HepG2 (cell line): Measurements from ENCODE around the gene ABL2. TPM values are rescaled to one million over a fixed set of nuclear protein-coding genes. Genes with fewer than 3 reads are reported as not detected.

Experiments used
- ATAC-seq: fragments of 200-7000 bp; cut with Tn5 transposase; 3 replicates; pipeline ENCODE4 v1.9.1; 2020; ENCODE audit warnings: mild to moderate bottlenecking, moderate library complexity
- BruUV-seq: library from RNA; stranded (reverse); fragments of 400-500 nt; replicated peaks from 2 replicates; lab custom pipeline; 2021; lab: Mats Ljungman, UMichigan
- CTCF ChIA-PET: fragments of 300-600 bp; formaldehyde crosslinking; extraction: SDS; loops from one replicate; lab custom pipeline; 2021; ENCODE audit warnings: low total read pairs, inconsistent platforms, low intra/inter-chr PET ratio; lab: Yijun Ruan, JAX
- POLR2A ChIA-PET: fragments of 350-600 bp; sonication (Branson Sonifier 250); formaldehyde crosslinking; loops from one replicate; lab custom pipeline; 2020; ENCODE audit warnings: antibody characterized with exemption, inconsistent platforms; lab: Yijun Ruan, JAX
- DNase-seq: peaks from one replicate; pipeline ENCODE4 v3.0.0-alpha.2; 2015; ENCODE audit warnings: low spot score
- FAIRE-seq: peaks from 3 replicates; lab custom pipeline; 2011; peaks lifted over from hg19 to GRCh38; lab: Jason Lieb, UNC
- H2AFZ ChIP-seq: one replicate; pipeline ENCODE4 v1.6.1; 2011; ENCODE audit warnings: low read length, inconsistent platforms
- H3K27ac ChIP-seq: fragments of 300-600 bp; 3 replicates; pipeline ENCODE4 v1.8.0; 2011; ENCODE audit warnings: mixed run types, mild to moderate bottlenecking, mixed read lengths, low read length, inconsistent platforms; ENCODE audit not compliant: insufficient read depth; ENCODE audit errors: extremely low read length
- H3K27me3 ChIP-seq, 2 experiments: fragments of 200-600 bp in 1 of 2; 2 replicates in 1 of 2; 3 replicates in 1 of 2; pipeline versions ENCODE4 v1.6.0 to v1.8.0; 2011; ENCODE audit warnings: low read length in 2 of 2, mild to moderate bottlenecking in 2 of 2, moderate library complexity in 2 of 2, inconsistent platforms in 1 of 2; ENCODE audit not compliant: insufficient read depth in 2 of 2, control insufficient read depth in 1 of 2
- H3K36me3 ChIP-seq, 2 experiments: fragments of 200-600 bp in 1 of 2; replicated peaks in 1 of 2; 2 replicates in 1 of 2; 3 replicates in 1 of 2; pipeline versions ENCODE4 v1.5.1 to v1.8.0; 2011; ENCODE audit warnings: low read length in 2 of 2, inconsistent platforms in 1 of 2; ENCODE audit not compliant: insufficient read depth in 2 of 2, control insufficient read depth in 1 of 2
- H3K4me1 ChIP-seq: 2 replicates; pipeline ENCODE4 v1.5.1; 2012; ENCODE audit warnings: low read length, inconsistent platforms; ENCODE audit not compliant: insufficient read depth
- H3K4me2 ChIP-seq: 2 replicates; pipeline ENCODE4 v1.6.0; 2011; ENCODE audit warnings: low read depth, low read length, inconsistent platforms
- H3K4me3 ChIP-seq, 3 experiments: fragments of 200-600 bp in 1 of 3; sonication (generic), shearing (Covaris generic) in 1 of 3; replicated peaks in 1 of 3; 2 replicates each; pipeline ENCODE4 v1.5.1; 2011 to 2016; ENCODE audit warnings: low read length in 3 of 3, inconsistent platforms in 2 of 3, low read depth in 2 of 3, mild to moderate bottlenecking in 2 of 3, control low read depth in 1 of 3, mixed read lengths in 1 of 3; ENCODE audit not compliant: insufficient read depth in 1 of 3
- H3K79me2 ChIP-seq: one replicate; pipeline ENCODE4 v1.6.1; 2011; ENCODE audit warnings: low read length, inconsistent platforms; ENCODE audit not compliant: insufficient read depth
- H3K9ac ChIP-seq: 2 replicates; pipeline ENCODE4 v1.6.0; 2011; ENCODE audit warnings: mild to moderate bottlenecking, low read depth, low read length, inconsistent platforms; ENCODE audit not compliant: insufficient read depth
- H3K9me3 ChIP-seq: 2 replicates; pipeline ENCODE4 v1.5.1; 2012; ENCODE audit warnings: mild to moderate bottlenecking, low read length
- H4K20me1 ChIP-seq: 2 replicates; pipeline ENCODE4 v1.6.0; 2011; ENCODE audit warnings: inconsistent platforms, mild to moderate bottlenecking, low read length, moderate library complexity; ENCODE audit not compliant: insufficient read depth
- DPF2 ChIP-seq: sonication (generic); formaldehyde crosslinking; IDR thresholded peaks from 2 replicates; pipeline ENCODE4 v1.4.0; 2020; ENCODE audit warnings: mild to moderate bottlenecking, low read depth, missing genetic modification reagents, borderline replicate concordance
- ETS1 ChIP-seq: sonication (generic); formaldehyde crosslinking; IDR thresholded peaks from 2 replicates; pipeline ENCODE4 v1.4.0; 2020; ENCODE audit warnings: missing genetic modification reagents
- GZF1 ChIP-seq: sonication (generic); formaldehyde crosslinking; IDR thresholded peaks from 2 replicates; pipeline ENCODE4 v1.5.1; 2020; ENCODE audit warnings: mild to moderate bottlenecking, missing genetic modification reagents
- KDM2A ChIP-seq: sonication (generic); formaldehyde crosslinking; IDR thresholded peaks from 2 replicates; pipeline ENCODE4 v1.4.0; 2020; ENCODE audit warnings: low read depth, missing genetic modification reagents, borderline replicate concordance
- SMARCE1 ChIP-seq: fragments of 450-650 bp; IDR thresholded peaks from 2 replicates; pipeline ENCODE4 v1.6.1; 2017; ENCODE audit warnings: borderline replicate concordance
- SNAI1 ChIP-seq: sonication (generic); formaldehyde crosslinking; IDR thresholded peaks from 2 replicates; pipeline ENCODE4 v1.5.0; 2020; ENCODE audit warnings: mild to moderate bottlenecking, missing genetic modification reagents, borderline replicate concordance
- TCF12 ChIP-seq, 2 experiments: fragments of 450-650 bp in 1 of 2; sonication (generic) in 1 of 2; formaldehyde crosslinking in 1 of 2; IDR thresholded peaks; 2 replicates each; pipeline versions ENCODE4 v1.6.1 to v1.8.0; 2017 to 2022; ENCODE audit warnings: antibody characterized with exemption in 1 of 2, mild to moderate bottlenecking in 1 of 2, missing genetic modification reagents in 1 of 2, moderate library complexity in 1 of 2
- ZBTB2 ChIP-seq: sonication (generic); formaldehyde crosslinking; IDR thresholded peaks from 2 replicates; pipeline ENCODE4 v1.8.0; 2022; ENCODE audit warnings: low read depth, missing genetic modification reagents
- ZNF17 ChIP-seq: sonication (generic); formaldehyde crosslinking; IDR thresholded peaks from 2 replicates; pipeline ENCODE4 v1.5.0; 2020; ENCODE audit warnings: mild to moderate bottlenecking, missing genetic modification reagents
- ZNF34 ChIP-seq: sonication (generic); formaldehyde crosslinking; IDR thresholded peaks from 2 replicates; pipeline ENCODE4 v1.4.0; 2020; ENCODE audit warnings: mild to moderate bottlenecking, missing genetic modification reagents, borderline replicate concordance
- ZNF484 ChIP-seq: sonication (generic); formaldehyde crosslinking; IDR thresholded peaks from 2 replicates; pipeline ENCODE4 v1.5.1; 2020; ENCODE audit warnings: mild to moderate bottlenecking, low read depth, missing genetic modification reagents, borderline replicate concordance
- ZNF549 ChIP-seq: sonication (generic); formaldehyde crosslinking; IDR thresholded peaks from 2 replicates; pipeline ENCODE4 v1.5.0; 2020; ENCODE audit warnings: missing genetic modification reagents
- WGBS: methylation state at CpG from one replicate; pipeline ENCODE4 v1.1.6; 2017; ENCODE audit warnings: low lambda C conversion rate; 5-methylcytosine and 5-hydroxymethylcytosine counted together
- in situ Hi-C: cut with HindIII; loops from 2 replicates; pipeline ENCODE4 v1.10.0; 2017; ENCODE audit warnings: low pct_unique_long_range_greater_than_20kb; ENCODE audit not compliant: extremely low pct_ligation_motif_present
- intact Hi-C: fragments of 100-400 bp; cut with micrococcal nuclease; formaldehyde crosslinking; loops from one replicate; pipeline ENCODE4 v1.10.0; 2022; ENCODE audit not compliant: unreplicated experiment
- polyA plus RNA-seq, 8 experiments: library from polyadenylated mRNA; depleted of rRNA in 3 of 8; stranded (reverse) in 7 of 8; unstranded in 1 of 8; fragments of >200 nt; fragmentation: Illumina TruSeq in 4 of 8; extraction: Trizol in 4 of 8; gene quantifications; 2 replicates each; pipeline versions ENCODE4 v1.2.1 to v1.2.3, GENCODE V29; 2011 to 2016; ENCODE audit warnings: low read depth in 4 of 8, missing spikeins in 1 of 8, mixed read lengths in 1 of 8; ENCODE audit not compliant: insufficient read depth in 1 of 8
- total RNA-seq, 5 experiments: library from RNA; depleted of rRNA; stranded (reverse); fragments of >200 nt; fragmentation: Illumina TruSeq; extraction: Trizol; gene quantifications; 2 replicates each; pipeline ENCODE4 v1.2.3, GENCODE V29; 2016; ENCODE audit warnings: low read depth in 1 of 5
- TF ChIP-seq, protein P1 (sequence below): sonication (generic); formaldehyde crosslinking; IDR thresholded peaks from 2 replicates; pipeline ENCODE4 v1.5.1; 2020; ENCODE audit warnings: mild to moderate bottlenecking, missing genetic modification reagents
- TF ChIP-seq, protein P2 (sequence below): sonication (generic); formaldehyde crosslinking; IDR thresholded peaks from 2 replicates; pipeline ENCODE4 v1.4.0; 2020; ENCODE audit warnings: low read depth, missing genetic modification reagents

ABL2 gene
- total and polyA plus RNA-seq, 2 of the 13 experiments (the other 11 are each of a cell fraction or from before 2014, with no cell fraction given) = 5.8 to 6.0 TPM

- TF ChIP-seq SMARCE1 (no peak), ZNF17 (CRISPR knock-in tag) (no peak), DPF2 (no peak)
Observed at GRCh38 chr1:179099891-179100290, 129.6 kb downstream of the ABL2 start (continued).

GRCh38 chr1:179095924-179096323, 133.6 kb downstream of the ABL2 start:
- ChIA-PET POLR2A (no interaction called here), CTCF (no interaction called here)
- BruUV-seq = no TSS peak
- no peaks in the 10 kb centered on the region for H3K27me3 ChIP-seq
- in situ Hi-C loops (no loop called here), intact Hi-C loops (no loop called here)
- H3K36me3 ChIP-seq = peaks cover 20 to 43% of the 10 kb centered on the region in 2 experiments
- H3K4me3 ChIP-seq = no peak overlapping the region
- no peaks in the 10 kb centered on the region for H3K9me3 ChIP-seq
- no peak for ATAC-seq
- DNase-seq = no peak
- no peaks in the 10 kb centered on the region for H4K20me1 ChIP-seq
- H2AFZ ChIP-seq = no peak overlapping the region
- H3K79me2 ChIP-seq = no peaks in the 10 kb centered on the region
- no peak overlapping the region for H3K27ac ChIP-seq
- no peak overlapping the region for H3K9ac ChIP-seq
- 99% methylated on average over 3 of the region's 3 CpGs for WGBS
- H3K4me1 ChIP-seq = peaks cover 36% of the 10 kb centered on the region
- no peak for FAIRE-seq
- H3K4me2 ChIP-seq = no peak overlapping the region
- TF ChIP-seq ZNF549 = no peak
- no peak for TF ChIP-seq GZF1 (CRISPR knock-in tag)
- TF ChIP-seq, protein P1, sequence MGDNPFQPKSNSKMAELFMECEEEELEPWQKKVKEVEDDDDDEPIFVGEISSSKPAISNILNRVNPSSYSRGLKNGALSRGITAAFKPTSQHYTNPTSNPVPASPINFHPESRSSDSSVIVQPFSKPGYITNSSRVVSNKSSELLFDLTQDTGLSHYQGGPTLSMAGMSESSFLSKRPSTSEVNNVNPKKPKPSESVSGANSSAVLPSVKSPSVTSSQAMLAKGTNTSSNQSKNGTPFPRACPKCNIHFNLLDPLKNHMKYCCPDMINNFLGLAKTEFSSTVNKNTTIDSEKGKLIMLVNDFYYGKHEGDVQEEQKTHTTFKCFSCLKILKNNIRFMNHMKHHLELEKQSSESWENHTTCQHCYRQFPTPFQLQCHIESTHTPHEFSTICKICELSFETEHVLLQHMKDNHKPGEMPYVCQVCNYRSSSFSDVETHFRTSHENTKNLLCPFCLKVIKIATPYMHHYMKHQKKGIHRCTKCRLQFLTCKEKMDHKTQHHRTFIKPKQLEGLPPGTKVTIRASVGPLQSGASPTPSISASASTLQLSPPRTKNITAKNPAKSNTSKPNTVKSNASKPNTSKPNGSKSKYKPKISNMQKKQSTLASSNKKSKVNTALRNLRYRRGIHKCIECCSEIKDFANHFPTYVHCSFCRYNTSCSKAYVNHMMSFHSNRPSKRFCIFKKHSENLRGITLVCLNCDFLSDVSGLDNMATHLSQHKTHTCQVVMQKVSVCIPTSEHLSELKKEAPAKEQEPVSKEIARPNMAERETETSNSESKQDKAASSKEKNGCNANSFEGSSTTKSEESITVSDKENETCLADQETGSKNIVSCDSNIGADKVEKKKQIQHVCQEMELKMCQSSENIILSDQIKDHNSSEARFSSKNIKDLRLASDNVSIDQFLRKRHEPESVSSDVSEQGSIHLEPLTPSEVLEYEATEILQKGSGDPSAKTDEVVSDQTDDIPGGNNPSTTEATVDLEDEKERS (CRISPR knock-in tag) = no peak
- TF ChIP-seq ETS1 (CRISPR knock-in tag) = no peak
- no peak for TF ChIP-seq ZNF34 (CRISPR knock-in tag)
- TF ChIP-seq, protein P2, sequence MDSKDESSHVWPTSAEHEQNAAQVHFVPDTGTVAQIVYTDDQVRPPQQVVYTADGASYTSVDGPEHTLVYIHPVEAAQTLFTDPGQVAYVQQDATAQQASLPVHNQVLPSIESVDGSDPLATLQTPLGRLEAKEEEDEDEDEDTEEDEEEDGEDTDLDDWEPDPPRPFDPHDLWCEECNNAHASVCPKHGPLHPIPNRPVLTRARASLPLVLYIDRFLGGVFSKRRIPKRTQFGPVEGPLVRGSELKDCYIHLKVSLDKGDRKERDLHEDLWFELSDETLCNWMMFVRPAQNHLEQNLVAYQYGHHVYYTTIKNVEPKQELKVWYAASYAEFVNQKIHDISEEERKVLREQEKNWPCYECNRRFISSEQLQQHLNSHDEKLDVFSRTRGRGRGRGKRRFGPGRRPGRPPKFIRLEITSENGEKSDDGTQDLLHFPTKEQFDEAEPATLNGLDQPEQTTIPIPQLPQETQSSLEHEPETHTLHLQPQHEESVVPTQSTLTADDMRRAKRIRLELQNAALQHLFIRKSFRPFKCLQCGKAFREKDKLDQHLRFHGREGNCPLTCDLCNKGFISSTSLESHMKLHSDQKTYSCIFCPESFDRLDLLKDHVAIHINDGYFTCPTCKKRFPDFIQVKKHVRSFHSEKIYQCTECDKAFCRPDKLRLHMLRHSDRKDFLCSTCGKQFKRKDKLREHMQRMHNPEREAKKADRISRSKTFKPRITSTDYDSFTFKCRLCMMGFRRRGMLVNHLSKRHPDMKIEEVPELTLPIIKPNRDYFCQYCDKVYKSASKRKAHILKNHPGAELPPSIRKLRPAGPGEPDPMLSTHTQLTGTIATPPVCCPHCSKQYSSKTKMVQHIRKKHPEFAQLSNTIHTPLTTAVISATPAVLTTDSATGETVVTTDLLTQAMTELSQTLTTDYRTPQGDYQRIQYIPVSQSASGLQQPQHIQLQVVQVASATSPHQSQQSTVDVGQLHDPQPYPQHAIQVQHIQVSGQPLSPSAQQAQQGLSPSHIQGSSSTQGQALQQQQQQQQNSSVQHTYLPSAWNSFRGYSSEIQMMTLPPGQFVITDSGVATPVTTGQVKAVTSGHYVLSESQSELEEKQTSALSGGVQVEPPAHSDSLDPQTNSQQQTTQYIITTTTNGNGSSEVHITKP (CRISPR knock-in tag) = no peak
- no peak for TF ChIP-seq SNAI1 (CRISPR knock-in tag)
- no peak for TF ChIP-seq ZNF484 (CRISPR knock-in tag)
- TF ChIP-seq TCF12 (IDR thresholded peaks at IDR 0.05) = no peak
- no peak for TF ChIP-seq TCF12 (CRISPR knock-in tag; IDR thresholded peaks at IDR 0.05)
- no peak for TF ChIP-seq ZBTB2 (CRISPR knock-in tag)
- no peak for TF ChIP-seq KDM2A (CRISPR knock-in tag)
